H1 (cell line): Measurements from ENCODE around the gene DAND5. TPM values are rescaled to one million over a fixed set of nuclear protein-coding genes. Genes with fewer than 3 reads are reported as not detected.
A peak's percentile ranks its signal among the peaks of the same experiment; 100 is the strongest.

Source experiments
- ASH2L ChIP-seq: fragments of 200-600, 300-600 bp; sonication (generic); IDR thresholded peaks from one replicate; pipeline ENCODE4 v1.7.1; 2017; ENCODE audit warnings: low read length
- CBX5 ChIP-seq: fragments of 300-800, 300-1000 bp; sonication (generic); IDR thresholded peaks from 2 replicates; pipeline ENCODE4 v1.7.1; 2016; ENCODE audit warnings: antibody characterized with exemption, low read length, low read depth
- CHD2 ChIP-seq: IDR thresholded peaks from 2 replicates; pipeline ENCODE4 v1.6.1; 2012; ENCODE audit warnings: low read length, improper control_type of control experiment
- KDM4A ChIP-seq: IDR thresholded peaks from one replicate; pipeline ENCODE4 v1.7.1; 2012; ENCODE audit warnings: low read depth, mild to moderate bottlenecking, moderate library complexity, low read length, inconsistent platforms; ENCODE audit not compliant: severe bottlenecking
- POLR2A ChIP-seq, 2 experiments: IDR thresholded peaks; 1 replicate in 1 of 2; 2 replicates in 1 of 2; pipeline ENCODE4 v1.6.1; 2011; ENCODE audit warnings: low read depth in 2 of 2, low read length in 2 of 2, mild to moderate bottlenecking in 2 of 2; ENCODE audit errors: control extremely low read depth in 1 of 2
- RAD21 ChIP-seq, 2 experiments: IDR thresholded peaks in 1 of 2; conservative IDR thresholded peaks in 1 of 2; 2 replicates each; pipeline ENCODE4 v1.6.1; 2011; ENCODE audit warnings: low read depth in 2 of 2, low read length in 2 of 2, improper control_type of control experiment in 1 of 2, inconsistent platforms in 1 of 2, mild to moderate bottlenecking in 1 of 2, moderate library complexity in 1 of 2
- RBBP5 ChIP-seq: IDR thresholded peaks from 2 replicates; pipeline ENCODE4 v1.7.1; 2012; ENCODE audit warnings: low read depth, mild to moderate bottlenecking, inconsistent platforms, low read length, moderate library complexity, borderline replicate concordance
- RNF2 ChIP-seq: fragments of 200-900, 300-1000 bp; sonication (generic); IDR thresholded peaks from 2 replicates; pipeline ENCODE4 v1.7.1; 2016; ENCODE audit warnings: borderline replicate concordance, low read depth, mild to moderate bottlenecking, antibody characterized with exemption, low read length; ENCODE audit not compliant: poor library complexity, severe bottlenecking; ENCODE audit errors: missing control alignments
- SIN3A ChIP-seq, 2 experiments: IDR thresholded peaks in 1 of 2; conservative IDR thresholded peaks in 1 of 2; 2 replicates each; pipeline ENCODE4 v1.6.1; 2011 to 2012; ENCODE audit warnings: low read length in 2 of 2, improper control_type of control experiment in 1 of 2, low read depth in 1 of 2, mild to moderate bottlenecking in 1 of 2
- SIRT6 ChIP-seq: IDR thresholded peaks from one replicate; pipeline ENCODE4 v1.7.1; 2012; ENCODE audit warnings: low read length, inconsistent platforms
- SIX5 ChIP-seq: IDR thresholded peaks from 2 replicates; pipeline ENCODE4 v1.6.1; 2011; ENCODE audit warnings: mild to moderate bottlenecking, low read depth, low read length
- SRF ChIP-seq: IDR thresholded peaks from 2 replicates; pipeline ENCODE4 v1.6.1; 2011; ENCODE audit warnings: mild to moderate bottlenecking, low read depth, low read length, moderate library complexity
- TAF1 ChIP-seq: IDR thresholded peaks from 2 replicates; pipeline ENCODE4 v1.6.1; 2011; ENCODE audit warnings: mild to moderate bottlenecking, low read depth, low read length
- TBP ChIP-seq: IDR thresholded peaks from 2 replicates; pipeline ENCODE4 v1.6.1; 2011; ENCODE audit warnings: low read depth, low read length, improper control_type of control experiment
- TCF12 ChIP-seq: IDR thresholded peaks from 2 replicates; pipeline ENCODE4 v1.6.1; 2011; ENCODE audit warnings: low read depth, mild to moderate bottlenecking, low read length
- YY1 ChIP-seq: IDR thresholded peaks from 2 replicates; pipeline ENCODE4 v1.6.1; 2011; ENCODE audit warnings: low read depth, mild to moderate bottlenecking, low read length
- polyA plus RNA-seq, 7 experiments: library from polyadenylated mRNA; depleted of rRNA in 3 of 7; stranded (reverse) in 5 of 7; unstranded in 2 of 7; fragments of >200 nt in 5 of 7; fragments of 200-250 nt in 2 of 7; gene quantifications; 1 replicate in 5 of 7; 2 replicates in 1 of 7; 4 replicates in 1 of 7; pipeline versions ENCODE4 v1.2.1 to v1.2.3, GENCODE V29; 2011 to 2013; ENCODE audit warnings: missing spikeins in 2 of 7, mixed read lengths in 2 of 7
- total RNA-seq: library from RNA; stranded (reverse); fragmentation: NEBNext Ultra II Directional; extraction: Animal tissue kit (Norgen Biotek cat#: 25700); gene quantifications from 2 replicates; pipeline ENCODE4 v1.2.1, GENCODE V29; 2021
- TF ChIP-seq, protein P1 (sequence below): IDR thresholded peaks from 2 replicates; pipeline ENCODE4 v1.6.1; 2012; ENCODE audit warnings: inconsistent platforms
- TF ChIP-seq, protein P2 (sequence below): IDR thresholded peaks from 2 replicates; pipeline ENCODE4 v1.6.1; 2012; ENCODE audit warnings: inconsistent platforms
- TF ChIP-seq, protein P3 (sequence below): IDR thresholded peaks from 2 replicates; pipeline ENCODE4 v1.6.1; 2011; ENCODE audit warnings: low read depth, mild to moderate bottlenecking, low read length; ENCODE audit not compliant: insufficient read depth

DAND5 gene
- total and polyA plus RNA-seq, 2 of the 8 experiments (the other 6 are each of a cell fraction or from before 2014, with no cell fraction given) = 0.14 to 0.17 TPM

DNA sequence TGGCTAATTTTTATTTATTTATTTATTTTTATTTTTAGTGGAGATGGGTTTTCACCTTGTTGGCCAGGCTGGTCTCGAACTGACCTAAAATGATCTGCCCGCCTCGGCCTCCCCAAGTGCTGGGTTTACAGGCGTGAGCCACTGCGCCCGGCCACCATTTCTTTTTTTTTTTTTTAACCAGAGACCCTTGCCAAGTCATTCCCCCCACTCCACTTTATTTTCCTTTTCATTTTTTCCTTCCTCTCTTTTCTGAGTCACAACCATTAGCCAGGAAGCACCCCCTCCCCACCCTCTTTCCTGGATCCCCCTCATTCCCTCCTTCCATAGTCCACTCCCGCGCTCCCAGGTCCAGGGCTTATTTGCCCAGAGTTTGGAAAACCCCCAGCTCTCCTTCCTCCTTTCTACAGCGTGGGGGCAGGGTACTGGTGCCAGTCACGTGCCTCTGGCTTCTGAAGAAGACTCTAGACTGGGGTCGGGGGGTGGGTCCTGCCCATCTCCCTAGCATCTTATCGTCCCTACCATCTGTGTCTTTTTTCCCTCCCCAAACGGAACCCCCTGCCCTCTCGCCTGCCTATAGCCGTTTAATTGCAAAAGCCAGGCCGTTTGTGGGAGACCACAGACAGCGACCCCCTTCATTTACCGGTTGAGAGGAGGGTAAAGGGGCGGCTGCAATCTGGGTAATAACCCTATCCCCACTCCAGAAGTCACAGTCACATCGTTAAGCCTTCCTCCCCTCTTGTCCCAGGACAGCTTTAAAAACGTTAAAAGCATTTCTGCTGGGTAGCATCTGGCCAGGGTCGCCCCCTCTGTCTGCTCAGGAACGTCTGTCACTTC is 32.1 kb upstream of the DAND5 start (continued):
- TF ChIP-seq CHD2 (no peak), SRF (no peak), RNF2 (no peak), SIRT6 (no peak), TCF12 (0 out of 2 replicates have a peak, but pooled peaks have one; percentile 35), TBP (peak; percentile 45; the same call in 1 of the 2 replicates), KDM4A (peak; percentile 22), SIX5 (no peak), TAF1 (peak; percentile 22; the same call in 1 of the 2 replicates), YY1 (peak; percentile 29; the same call in 1 of the 2 replicates), ASH2L (peak; percentile 54), SIN3A (conservative IDR thresholded peaks at IDR 0.05 in 1 of 2, IDR thresholded peaks at IDR 0.05 in 1 of 2; ENCODE audit: low read depth in 1 of 2, low read length in 2 of 2) (0 out of 4 replicates have a peak, but pooled peaks of 1 of the 2 experiments have one; percentile 7), RBBP5 (peak; percentile 51; the same call in 1 of the 2 replicates), RAD21 (IDR thresholded peaks at IDR 0.05 in 1 of 2, conservative IDR thresholded peaks at IDR 0.05 in 1 of 2; ENCODE audit: low read depth in 2 of 2, low read length in 2 of 2) (no peak), CBX5 (no peak), POLR2A (IDR thresholded peaks at IDR 0.05; ENCODE audit: control extremely low read depth in 1 of 2, low read depth in 2 of 2, low read length in 2 of 2) (peak in 1 of 2 experiments; percentile 36; a peak in 1 of 3 replicates)
- TF ChIP-seq, protein P1, sequence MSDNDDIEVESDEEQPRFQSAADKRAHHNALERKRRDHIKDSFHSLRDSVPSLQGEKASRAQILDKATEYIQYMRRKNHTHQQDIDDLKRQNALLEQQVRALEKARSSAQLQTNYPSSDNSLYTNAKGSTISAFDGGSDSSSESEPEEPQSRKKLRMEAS = peak; percentile 80
- TF ChIP-seq, protein P2, sequence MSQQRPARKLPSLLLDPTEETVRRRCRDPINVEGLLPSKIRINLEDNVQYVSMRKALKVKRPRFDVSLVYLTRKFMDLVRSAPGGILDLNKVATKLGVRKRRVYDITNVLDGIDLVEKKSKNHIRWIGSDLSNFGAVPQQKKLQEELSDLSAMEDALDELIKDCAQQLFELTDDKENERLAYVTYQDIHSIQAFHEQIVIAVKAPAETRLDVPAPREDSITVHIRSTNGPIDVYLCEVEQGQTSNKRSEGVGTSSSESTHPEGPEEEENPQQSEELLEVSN = peak; percentile 43; the same call in 1 of the 2 replicates
- TF ChIP-seq, protein P3, sequence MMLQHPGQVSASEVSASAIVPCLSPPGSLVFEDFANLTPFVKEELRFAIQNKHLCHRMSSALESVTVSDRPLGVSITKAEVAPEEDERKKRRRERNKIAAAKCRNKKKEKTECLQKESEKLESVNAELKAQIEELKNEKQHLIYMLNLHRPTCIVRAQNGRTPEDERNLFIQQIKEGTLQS = peak; percentile 44
